ENCODE data around the gene HIGD2A. TPM values are rescaled to one million over a fixed set of nuclear protein-coding genes. Genes with fewer than 3 reads are reported as not detected.

Gene HIGD2A
- total and polyA plus RNA-seq, 9 of the 15 experiments (the other 6 are each of a cell fraction or from before 2014, with no cell fraction given) = 94.7 to 264 (median 163) TPM

DNA sequence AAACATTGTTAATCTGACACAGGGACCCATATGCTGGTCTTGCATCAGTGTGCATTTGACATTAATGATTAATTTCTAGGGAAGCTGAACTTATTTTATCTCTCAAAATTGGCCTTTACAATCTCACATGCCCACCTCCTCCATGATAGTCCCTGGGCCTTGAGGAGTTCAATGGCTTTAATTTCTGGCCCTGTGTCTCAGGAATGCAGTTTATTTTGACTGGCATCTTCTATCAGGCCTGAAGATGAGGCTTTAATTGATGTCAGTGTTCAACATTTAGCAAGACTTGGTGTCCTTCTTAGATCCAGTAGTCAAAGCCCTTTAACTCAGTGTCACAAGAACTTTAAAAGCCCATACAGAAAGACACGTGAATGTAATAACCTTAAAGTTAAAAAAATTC is 38.3 kb downstream of the HIGD2A start:
- Histone ChIP-seq H3K36me3 (ENCODE audit: control insufficient read depth, insufficient read depth, low read length) (no peaks in the 10 kb centered on the region), H3K4me3 (no peak overlapping the region), H3K4me2 (ENCODE audit: insufficient read depth, low read length) (no peak overlapping the region), H3K4me1 (replicated peaks in 1 of 2; ENCODE audit: control insufficient read depth in 2 of 2, insufficient read depth in 2 of 2, low read length in 2 of 2) (no peaks in the 10 kb centered on the region; a peak in 2 of 5 replicates), H4K20me1 (replicated peaks; ENCODE audit: control insufficient read depth, insufficient read depth, low read length) (no peaks in the 10 kb centered on the region), H2AFZ (ENCODE audit: low read depth, low read length) (no peak overlapping the region), H3K9me1 (ENCODE audit: control insufficient read depth, insufficient read depth, low read length) (no peaks in the 10 kb centered on the region), H3K9me3 (replicated peaks; ENCODE audit: control insufficient read depth, insufficient read depth, low read depth, low read length) (0 out of 2 replicates have a peak, but pooled peaks cover 2% of the 10 kb centered on the region), H3K27ac (ENCODE audit: extremely low read depth, low read depth, low read length) (no peak overlapping the region), H3K27me3 (ENCODE audit: control insufficient read depth in 2 of 2, insufficient read depth in 2 of 2, low read length in 2 of 2) (no peaks in the 10 kb centered on the region), H3K9ac (ENCODE audit: insufficient read depth in 1 of 2, low read depth in 2 of 2, low read length in 2 of 2) (no peak overlapping the region), H3K79me2 (ENCODE audit: control insufficient read depth, insufficient read depth, low read length) (no peaks in the 10 kb centered on the region)
- intact Hi-C loops (cut with micrococcal nuclease) (no loop called here), in situ Hi-C loops (cut with MboI) (no loop called here)
- CTCF ChIA-PET (ENCODE audit: low intra/inter-chr PET ratio) = interaction anchor here (0.5 kb wide), 1 partner anchor 556 kb away, joined by 3 read pairs; the partner anchor contains the start of gene CPLX2
- no peak for FAIRE-seq
- 21% methylated on average over 1 of the region's 1 CpG for WGBS (ENCODE audit: insufficient coverage, low coverage, missing lambda C conversion rate)
- no TSS peak for BruUV-seq (replicated peaks)
- TF ChIP-seq GMEB1 (CRISPR knock-in tag; IDR thresholded peaks at IDR 0.05) (no peak), TCF15 (CRISPR knock-in tag; IDR thresholded peaks at IDR 0.05) (no peak), ZNF174 (CRISPR knock-in tag; IDR thresholded peaks at IDR 0.05) (no peak), ZNF592 (IDR thresholded peaks at IDR 0.05) (no peak), ZNF354B (CRISPR knock-in tag; IDR thresholded peaks at IDR 0.05) (no peak), GTF2E2 (tag; IDR thresholded peaks at IDR 0.05) (no peak), ZNF431 (CRISPR knock-in tag; IDR thresholded peaks at IDR 0.05) (no peak), ZNF277 (CRISPR knock-in tag; IDR thresholded peaks at IDR 0.05; ENCODE audit: borderline replicate concordance) (no peak), SRSF9 (IDR thresholded peaks at IDR 0.05; ENCODE audit: borderline replicate concordance, low read depth, low read length) (no peak), ZNF785 (CRISPR knock-in tag; IDR thresholded peaks at IDR 0.05) (no peak), FOXP4 (CRISPR knock-in tag; IDR thresholded peaks at IDR 0.05; ENCODE audit: borderline replicate concordance) (no peak), GABPA (tag; conservative IDR thresholded peaks at IDR 0.05; ENCODE audit: low read depth) (no peak), POLR2A (conservative IDR thresholded peaks at IDR 0.05) (no peak), NELFE (IDR thresholded peaks at IDR 0.05; ENCODE audit: insufficient read depth, insufficient read length) (no peak)
- no peak for ATAC-seq
- no peak for DNase-seq (ENCODE audit: extremely low read depth in 1 of 4, low spot score in 3 of 4)
- POLR2A ChIA-PET = interaction anchor here (0.8 kb wide), 1 partner anchor 11 kb away, joined by 4 read pairs; the partner anchor contains the start of gene CLTB
